ENCODE measurements around the gene SIGLEC12.

The SIGLEC12 gene

DNA sequence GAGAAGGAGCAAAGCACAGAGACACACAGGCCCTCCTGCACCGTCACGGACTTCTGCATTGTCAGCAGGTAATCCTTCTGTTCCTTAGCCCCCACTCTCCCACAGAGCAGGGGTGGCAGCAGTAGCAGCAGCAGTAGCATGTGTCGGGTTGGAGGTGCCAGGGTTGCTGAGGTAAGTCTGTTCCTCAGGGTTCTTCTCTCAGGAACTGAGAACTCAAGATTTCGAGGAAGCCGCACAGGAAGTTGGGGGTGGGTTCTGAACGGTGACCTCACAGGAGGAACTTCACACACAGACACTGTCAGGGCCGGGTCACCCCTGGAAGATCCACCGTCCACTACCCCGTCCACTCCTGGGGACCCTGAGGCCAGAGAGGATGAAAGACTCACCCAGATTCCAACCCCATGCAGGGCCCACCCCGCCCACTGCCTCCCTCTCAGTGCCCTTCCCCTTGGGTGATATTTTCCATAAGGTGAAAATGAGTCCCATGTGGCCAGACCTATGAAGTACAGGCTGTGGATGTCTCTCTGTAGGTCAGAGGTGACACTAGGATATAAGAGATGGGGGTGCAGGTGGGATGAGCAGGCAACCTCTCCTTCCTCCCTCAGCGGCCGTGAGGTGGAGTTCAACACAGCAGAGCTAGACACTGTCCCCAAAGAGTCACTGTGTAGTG, at the start of gene SIGLEC12:
Gene SIGLEC12 (minus strand): TSS at position 207 of the 670 bp plus-strand sequence. CDS start 67 bp downstream, at position 140.
- no peak for DNase-seq

DNA sequence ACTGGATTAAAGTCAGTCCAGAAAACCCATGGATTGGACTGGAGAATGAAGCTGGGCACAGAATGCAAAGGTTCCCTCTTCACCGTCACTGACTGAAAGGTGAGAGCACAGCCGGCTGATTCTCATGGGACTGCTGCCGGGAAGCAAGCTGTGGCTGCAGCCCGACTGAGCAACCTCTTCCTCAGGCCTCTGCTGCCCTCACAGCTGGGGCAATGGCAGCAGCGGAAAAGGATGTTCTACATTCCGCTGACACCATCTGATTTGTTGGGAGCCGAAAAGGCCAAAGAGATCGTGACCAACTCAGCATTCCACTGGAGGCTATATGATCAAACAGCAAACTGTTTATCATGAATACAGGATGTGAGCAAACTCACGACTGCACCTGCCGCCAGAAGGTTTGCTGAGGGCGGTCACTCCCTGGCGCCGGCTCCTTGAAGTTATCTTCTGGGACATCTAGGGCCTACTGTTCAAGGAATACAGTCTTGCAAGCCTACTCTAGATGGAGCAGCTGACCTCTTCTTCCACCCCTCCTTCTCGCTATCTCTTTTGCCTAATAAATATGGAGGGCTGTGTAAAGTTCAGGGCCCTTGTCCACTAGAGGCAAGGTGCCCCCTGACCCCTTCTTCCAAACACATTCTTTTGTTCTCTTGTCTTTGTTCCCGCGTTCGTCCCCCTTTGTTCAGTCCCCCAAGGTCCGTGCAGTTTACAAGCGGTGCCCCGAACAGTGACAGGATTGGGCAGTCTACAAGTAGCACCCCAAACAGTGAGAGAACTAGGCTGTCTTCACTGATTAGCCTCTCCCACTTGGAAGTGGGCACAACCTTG, 49.5 kb upstream of the SIGLEC12 start:
- DNase-seq: no peak

DNA sequence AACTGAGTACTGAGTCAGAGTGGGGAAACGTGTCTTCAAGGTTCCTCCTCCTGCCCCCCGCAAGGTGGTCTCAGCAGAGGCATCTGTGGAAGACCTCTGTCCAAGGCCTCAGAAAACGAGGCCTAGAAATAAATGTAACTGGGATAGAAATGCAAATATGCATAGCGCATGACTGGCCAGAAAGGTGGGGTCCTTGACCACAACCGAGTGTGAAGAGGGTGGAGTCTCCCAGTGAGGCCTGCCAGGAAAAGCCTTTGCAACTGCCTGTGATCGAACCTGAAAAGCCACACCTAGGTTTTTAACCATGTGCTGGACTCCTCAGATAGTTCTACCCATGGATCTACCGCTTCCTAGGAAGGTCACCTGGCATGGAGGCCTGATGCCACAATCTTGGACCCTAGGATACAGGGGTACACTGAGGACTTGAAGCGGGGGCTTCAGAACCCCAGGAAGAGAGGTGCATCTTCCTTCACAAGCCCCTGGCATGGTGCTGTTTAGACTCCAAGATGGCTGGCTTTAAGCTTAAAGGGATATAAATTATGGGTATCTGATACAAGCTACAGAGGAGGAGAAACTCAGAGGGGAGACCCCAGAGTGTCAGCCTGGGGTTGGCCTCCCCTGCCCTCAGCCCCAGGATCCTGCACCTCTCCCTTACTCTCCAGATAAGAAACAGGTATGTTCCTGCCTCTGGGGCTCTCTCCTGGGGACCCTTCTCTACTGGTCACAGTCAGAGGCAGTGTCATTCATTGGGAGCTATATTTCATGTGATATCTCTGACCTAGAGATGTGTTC, 48.1 kb upstream of the SIGLEC12 start:
- DNase-seq: no peak

DNA sequence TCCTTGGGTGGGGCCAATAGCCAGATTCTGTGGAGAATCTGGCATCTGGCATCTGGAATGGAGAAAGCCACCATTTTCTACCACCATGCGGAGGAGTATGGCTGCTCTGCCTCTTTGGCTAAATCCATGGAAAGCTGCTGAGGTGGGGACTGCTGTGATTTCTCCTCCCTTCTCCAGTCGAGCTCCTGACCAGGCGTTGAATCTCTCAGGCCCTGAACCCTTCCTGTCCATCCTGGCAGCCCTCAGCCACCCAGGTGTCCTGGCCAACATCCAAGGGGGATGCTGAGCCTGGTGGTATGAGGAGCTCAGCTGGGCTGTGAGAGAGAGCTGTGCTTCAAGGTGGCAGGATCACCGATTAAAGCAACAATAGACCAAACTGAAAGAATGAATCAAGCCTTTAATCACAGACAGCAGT, 47.3 kb upstream of the SIGLEC12 start:
- no peak for DNase-seq

DNA sequence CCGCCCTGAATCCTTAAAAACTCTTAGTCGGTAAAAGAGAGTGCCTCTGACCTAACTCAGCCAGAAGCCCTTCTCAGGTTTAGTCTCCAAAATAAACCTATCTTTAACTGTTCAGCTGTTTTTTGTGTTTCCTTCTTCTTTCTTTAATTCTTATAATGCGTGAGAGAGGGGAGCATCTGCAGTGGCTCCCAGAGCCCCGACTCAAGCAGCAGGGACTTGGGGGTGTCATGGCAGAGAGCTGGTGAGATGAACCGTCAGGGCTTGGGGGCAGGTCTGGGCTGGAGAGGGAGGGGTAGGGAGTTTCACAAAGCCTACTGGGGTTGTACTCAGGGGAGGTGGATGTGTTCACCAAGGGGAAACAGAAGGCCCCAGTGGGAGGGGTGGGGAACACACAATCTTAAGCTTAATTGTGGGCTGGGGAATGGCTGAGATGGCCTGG, 46.6 kb upstream of the SIGLEC12 start:
- no peak for DNase-seq

DNA sequence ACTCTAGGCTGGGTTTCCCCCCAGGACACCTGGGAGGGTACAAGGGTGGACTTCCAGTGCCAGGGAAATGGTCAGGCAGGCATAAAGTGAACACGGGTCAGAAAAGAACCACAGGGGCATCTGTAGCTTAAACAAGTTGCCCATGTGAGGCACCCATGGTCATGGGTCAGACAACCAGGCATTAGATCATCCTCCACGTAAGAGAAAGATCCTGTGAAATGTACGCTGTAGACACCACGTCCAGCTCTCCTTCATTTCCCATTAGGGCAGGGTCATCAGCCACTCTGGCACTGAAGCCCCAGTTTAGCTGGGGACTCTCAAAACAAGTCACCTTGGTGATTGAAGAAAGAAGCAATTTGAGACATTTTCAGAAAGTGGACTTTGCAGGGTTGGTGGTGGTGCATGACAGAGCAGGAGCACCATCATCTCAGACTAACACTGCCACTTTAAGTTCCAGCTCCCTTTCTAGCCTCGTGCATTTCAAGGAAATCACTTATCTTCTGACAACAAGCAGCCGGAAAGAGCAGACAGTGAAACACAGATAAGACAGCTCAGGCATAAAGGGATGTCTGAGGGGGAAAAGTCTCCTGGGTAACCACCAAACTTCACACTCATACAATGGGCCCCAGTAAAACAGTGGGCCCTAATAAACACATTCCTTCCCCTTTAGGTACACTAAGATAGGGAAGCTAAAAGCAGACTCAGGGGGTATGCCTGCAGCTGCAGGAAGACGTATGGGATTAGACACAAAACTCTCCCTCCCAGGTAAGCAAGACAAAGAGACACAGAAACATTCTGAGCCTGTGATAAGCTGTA, 46.0 kb upstream of the SIGLEC12 start:
- no peak for DNase-seq

DNA sequence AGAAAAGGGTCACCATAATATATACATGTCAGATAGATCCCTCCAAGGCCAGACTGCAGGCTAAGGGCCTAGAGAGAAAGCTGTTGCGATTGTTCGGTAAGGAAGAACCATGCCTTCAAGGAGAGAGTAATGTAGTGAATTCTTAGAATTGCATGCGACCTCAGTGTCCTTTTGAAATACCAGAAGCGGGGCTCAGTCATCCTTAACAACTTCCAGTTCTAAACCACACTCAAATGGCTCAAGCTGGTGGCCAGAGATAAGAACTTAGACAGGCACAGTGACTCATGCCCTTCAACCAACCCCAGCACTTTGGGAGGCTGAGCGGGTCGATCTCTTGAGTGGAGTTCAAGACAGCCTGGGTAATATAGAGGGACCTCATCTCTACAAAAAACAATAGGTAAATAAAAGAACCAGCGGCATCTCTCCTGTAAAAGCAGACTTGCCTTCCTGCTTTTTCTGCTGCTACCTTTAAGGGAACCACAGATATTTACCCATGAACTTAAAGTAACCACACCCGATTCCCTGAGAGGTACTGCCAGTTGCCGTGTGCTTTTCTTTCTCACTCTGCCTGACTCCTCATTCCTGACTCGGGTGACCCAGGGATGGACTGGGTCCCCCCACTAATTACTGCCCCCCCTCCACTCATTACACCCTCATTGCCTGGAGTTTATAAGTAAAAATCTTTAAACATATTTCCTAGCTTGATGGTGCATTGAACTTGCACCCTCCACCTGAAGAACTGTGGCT, 45.2 kb upstream of the SIGLEC12 start:
- no peak for DNase-seq

DNA sequence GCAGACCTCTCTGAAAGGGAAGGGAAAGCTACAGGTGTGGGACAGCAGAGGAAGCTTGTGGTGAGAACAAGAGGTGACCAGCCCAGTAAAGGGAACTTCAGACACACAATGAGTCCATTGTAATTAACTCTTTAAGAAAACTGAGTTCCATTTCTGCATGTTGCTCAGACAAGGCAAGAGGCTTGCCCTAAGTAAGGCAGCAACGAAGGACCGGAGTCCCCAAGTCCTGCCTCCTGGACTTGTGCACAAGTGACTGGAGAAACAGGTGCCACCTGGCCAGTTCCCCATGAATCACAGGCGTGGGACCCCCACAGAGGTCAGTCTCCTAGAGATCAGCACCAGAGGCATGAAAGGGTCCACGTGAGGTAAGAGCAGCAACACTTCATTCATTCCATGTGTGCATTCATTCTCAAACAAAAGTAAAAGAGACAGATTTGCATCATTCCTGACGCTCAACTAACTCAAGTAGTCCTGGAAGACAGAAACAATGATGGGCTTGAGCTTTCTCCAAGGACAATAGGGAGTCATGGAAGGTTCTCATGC, 44.6 kb upstream of the SIGLEC12 start:
- no peak for DNase-seq

DNA sequence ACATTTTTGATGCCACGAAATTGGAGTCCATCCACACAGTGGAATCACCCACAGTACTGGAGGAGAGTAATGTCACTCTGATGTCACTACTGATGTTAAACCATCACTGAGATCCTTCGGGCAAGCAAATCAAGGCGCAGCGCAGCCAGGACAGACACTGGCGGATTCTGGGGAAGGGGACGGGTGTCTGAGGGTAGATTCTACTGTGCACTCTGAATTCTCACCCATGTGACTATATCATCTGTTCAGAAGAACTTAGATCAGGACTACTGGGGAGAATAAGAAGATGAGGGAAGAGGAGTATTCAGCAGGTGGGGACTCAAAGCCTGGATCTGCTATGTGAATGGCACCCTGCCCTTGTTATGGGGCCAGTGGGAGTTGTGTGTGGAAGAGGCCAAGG, 42.4 kb upstream of the SIGLEC12 start:
- no peak for DNase-seq

DNA sequence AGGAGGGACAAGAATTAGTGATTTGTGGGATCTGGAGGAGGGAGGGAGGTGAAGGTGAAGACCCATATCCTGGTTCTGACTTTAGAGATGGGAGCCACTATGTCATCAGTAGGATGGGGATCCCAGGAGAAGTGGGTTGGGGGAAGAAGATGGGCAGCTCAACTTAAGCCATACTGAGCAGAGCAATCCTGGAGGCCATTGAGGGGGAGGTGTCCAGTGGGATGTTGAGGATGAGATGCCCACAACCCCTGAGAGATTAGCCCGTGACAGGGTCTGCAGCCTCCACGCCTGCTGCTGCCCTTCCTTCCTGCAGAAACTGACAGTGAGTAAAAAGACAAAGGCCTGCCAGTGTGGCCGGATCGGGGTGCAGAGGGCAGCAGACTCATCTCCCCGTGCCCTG, 41.1 kb upstream of the SIGLEC12 start:
- no peak for DNase-seq

DNA sequence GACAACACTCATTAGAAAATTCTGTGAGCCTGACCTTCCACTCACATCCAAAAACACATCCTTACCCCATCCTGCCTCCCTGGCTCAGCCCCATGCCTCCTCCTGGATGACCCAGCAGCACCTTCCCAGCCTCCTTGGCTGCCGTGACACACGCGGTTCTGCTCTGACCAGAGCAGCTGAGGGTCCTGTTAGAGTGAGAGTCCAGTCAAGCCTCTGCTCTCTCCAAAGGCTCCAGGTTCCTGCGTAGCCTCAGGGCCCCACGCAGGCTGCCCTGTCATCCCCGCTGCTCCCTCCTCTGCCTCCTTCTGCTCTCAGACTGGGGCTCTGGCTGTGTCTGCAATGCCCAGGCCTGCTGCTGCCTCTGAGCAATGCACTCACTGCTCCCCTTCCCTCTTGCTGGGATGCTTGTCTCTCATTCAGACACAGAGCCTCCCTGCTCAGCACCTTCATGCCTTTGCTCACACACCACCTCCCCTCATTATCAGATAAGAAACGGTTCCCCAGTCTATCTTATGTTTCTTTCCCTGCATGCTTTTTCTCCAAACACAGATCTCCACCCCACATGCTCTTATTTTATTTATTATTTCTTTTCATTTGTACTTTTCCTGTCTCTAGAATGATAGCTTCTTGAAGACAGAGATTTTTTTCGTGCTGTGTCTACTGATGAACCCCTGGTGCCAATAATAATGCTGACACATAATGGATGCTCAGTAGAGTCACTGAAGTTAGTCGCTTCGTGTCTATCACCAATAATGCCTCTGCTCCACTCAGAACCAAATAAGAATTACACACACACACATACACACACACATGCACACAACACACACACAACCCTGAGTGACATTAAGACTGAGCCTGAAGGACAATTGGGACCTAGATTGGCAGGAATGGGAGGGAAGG, 40.1 kb upstream of the SIGLEC12 start:
- no peak for DNase-seq

DNA sequence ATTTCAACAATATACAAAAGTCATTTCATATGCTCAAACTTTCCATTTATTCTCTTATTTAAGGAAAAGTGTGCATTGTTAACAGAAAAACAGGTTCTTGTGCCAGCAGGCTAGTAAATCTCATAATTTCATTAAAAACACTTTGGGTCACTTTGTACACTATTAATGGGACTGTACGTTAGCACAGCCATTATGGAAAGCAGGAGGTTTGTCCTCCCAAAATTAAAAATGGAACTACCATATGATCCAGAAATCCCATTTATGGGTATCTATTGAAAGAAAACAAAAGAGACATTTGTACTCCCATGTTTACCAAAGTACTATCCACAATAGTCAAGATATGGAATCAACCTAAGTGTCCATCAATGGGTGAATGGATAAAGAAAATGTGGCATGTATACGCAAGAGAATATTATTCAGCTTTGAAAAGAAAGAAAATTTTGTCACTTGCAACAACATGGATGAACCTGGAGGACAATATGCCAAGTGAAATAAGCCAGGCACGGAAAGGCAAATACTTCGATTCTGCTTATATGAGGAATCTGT, 38.3 kb upstream of the SIGLEC12 start:
- no peak for DNase-seq

DNA sequence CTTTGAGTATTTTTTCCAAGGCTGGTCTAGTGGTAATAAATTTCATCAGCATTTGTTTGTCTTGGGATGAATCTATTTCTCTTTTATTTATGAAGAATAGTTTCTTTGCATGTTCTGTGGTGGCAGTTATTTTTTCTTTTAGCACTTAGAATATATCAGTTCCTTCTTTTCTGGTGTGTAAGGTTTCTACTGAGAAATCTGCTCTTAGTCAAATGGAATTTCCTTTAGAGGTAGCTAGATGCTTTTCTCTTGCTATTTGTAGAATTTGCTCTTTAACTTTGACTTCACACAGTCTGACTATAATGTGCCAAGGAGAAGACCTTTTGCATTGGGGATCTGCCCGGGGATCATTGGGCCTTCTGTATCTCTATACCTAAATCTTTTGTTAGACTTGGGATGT, 33.9 kb upstream of the SIGLEC12 start:
- no peak for DNase-seq

DNA sequence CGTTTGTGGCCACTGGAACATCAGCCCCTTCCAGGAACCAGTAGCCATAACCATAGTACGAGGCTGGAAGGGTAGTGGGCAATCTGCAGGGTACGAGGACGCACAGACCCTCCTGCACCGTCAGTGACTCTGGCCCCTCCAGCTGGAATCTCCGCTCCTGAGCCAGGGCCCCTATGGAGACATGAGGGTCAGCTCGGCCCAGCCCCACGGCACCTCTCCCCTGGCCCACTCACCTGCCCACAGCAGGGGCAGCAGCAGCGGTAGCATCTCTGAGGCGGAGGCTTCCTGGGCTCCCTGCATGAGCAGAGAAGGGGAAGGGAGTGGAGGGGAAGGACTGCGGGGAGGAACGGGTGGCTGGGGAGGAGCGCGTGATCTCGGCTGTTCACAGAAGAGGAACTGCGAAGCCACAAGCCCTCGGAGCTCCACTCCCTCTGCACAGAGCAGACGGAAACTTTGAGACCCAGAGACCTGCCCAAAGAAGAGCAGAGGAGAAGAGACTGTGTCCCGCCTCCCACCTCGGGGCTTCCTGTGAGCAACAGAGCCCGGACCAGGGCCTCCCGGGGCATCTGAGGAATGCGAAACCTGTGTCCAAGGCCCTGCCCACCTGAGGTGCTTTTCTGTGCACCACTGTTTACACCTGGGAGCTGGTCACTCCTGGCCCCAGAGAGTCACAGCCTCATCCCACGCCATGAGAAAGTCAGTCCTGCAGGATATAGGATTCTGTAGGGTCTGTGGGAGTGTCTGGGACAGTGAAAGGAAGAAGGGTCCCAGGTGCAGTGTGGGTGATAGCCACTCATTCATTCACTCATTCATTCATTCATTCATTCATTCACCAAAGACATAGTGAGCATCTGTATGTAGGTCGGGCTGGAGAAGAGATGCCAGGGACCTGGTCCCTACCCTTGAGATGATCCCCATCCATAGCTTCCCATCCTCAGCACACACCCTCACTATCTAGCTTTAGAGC, 30.0 kb upstream of the SIGLEC12 start, which contains the start of gene SIGLEC6:
Gene SIGLEC6 (minus strand): TSS at position 322 of the 967 bp plus-strand sequence. CDS start 22 bp downstream, at position 300.
- DNase-seq: peak; percentile 30

DNA sequence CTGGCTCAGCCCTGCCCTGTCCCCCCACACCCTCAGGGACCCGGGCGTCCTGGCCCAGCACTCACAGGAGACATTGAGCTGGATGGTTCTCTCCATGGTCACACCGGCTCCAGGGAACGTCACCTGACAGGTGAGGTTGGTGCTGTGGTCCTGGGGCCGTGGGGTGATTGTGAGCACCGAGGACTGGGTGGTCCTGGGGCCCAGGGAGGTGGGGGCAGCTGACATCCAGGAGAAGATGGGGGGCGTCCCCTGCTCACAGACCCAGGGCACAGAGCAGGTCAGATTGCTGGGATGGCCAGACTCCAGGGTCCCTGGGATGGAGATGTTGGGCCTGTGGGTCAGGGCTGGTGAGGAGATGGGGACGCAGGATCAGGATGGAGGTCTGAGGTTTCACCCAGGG, 29.0 kb upstream of the SIGLEC12 start:
- DNase-seq: no peak

DNA sequence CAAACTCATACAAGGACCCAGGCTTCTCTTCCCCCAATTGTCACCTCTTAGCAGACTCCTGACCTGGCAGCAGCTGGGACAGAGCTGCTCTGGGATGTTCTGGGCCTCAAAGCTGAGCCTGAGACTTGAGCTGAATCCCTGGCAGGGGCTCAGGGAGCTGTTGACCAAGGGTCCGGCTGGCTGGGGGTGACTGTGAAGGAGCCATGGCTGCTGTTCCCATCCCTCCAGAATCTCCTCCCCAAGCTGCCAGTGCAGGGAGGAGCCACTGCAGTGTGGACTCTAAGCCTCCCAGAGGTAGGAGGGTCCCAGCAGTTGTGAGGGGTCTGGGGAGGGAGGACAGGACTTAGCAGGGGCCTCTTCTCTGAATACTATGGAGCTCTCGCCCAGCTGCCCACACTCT, 27.7 kb upstream of the SIGLEC12 start:
- no peak for DNase-seq

DNA sequence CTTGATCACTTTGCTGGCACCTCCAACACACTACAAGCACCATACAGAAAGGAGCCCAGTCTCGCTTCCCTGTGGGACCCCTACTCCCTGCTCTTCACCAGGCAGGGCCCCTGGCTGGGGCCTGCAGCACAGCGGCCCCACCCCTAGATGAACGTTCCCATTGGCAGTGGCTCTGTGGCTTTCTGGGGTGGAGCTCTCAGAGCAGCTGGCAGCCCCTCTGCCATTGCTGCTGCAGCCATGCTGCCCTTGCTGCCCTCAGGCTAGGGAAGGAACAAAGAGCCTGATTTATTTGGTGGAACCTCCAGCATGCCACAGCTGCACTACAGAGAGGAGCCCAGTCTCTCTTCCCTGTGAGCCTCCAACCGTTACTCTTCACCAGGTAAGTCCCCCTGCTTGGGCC, 24.1 kb upstream of the SIGLEC12 start:
- DNase-seq: no peak

DNA sequence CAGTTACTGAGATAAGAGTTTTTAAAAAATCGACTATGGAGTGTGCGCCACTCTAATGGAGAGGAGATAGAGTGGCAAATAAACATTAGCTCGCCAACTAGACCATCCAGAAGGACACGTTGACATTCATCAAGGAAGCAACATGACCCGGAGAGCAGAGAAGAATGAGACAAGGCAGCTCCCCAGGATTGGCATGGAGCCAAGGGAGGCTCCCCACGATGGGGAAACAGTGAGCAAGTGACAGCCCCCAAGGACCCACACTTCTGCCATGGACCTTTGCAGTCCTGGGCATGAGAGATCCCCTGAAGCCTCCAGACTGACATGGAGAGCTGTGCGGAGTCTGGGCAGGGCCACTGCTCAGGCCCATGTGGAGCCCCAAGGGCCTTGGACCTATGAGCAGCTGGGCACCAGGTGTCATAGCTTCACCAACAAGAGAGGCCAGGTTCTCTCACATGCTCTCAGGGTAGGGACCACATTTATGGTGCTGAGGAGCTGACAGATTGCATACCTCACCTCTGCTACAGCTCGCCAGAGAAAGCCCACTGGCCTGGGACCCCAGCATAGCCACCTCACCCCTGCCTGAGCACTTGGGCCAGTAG, 23.2 kb upstream of the SIGLEC12 start:
- DNase-seq: no peak

All from CD4-positive, alpha-beta T cell treated with Interleukin-21 for 1 hour (primary cell).